ENCODE results near the gene SLC12A4.
"Not testable (repeated sequence)": the region's sequence is repeated elsewhere in the genome, so short reads cannot be mapped to it uniquely, and the experiment has no call there.

The SLC12A4 gene

DNA sequence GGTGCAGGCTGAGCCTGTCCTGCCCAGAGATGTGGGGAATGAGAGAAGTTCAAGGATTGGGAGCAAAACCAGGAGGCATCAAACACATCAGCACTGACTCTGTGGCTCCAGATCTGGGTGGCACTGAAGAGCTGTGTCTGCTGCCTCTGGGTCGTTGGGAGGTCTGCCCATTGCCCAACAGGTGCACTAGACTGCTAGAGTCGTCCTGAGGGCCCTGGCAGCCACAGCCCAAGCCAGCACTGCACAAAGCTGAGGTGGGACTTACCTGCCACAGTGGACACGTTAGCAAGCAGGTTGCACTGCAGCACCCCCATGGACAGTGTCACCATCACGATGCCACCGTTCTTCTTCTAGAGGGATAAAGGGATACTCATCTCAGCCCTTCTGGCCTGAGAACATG is 8.6 kb upstream of the SLC12A4 start:
- Histone ChIP-seq H3K27me3 (ENCODE audit: insufficient read depth, poor library complexity, severe bottlenecking) (no peaks in the 10 kb centered on the region), H3K4me3 (replicated peaks; ENCODE audit: insufficient read depth, low read length) (no peak overlapping the region), H3K27ac (replicated peaks) (no peak overlapping the region)
- TF ChIP-seq GABPA (IDR thresholded peaks at IDR 0.05; ENCODE audit: low read depth) (no peak), POLR2AphosphoS5 (IDR thresholded peaks at IDR 0.05; ENCODE audit: low read depth) (no peak), SPI1 (IDR thresholded peaks at IDR 0.05; ENCODE audit: borderline replicate concordance, low read depth) (no peak)
- TF ChIP-seq, protein P1, sequence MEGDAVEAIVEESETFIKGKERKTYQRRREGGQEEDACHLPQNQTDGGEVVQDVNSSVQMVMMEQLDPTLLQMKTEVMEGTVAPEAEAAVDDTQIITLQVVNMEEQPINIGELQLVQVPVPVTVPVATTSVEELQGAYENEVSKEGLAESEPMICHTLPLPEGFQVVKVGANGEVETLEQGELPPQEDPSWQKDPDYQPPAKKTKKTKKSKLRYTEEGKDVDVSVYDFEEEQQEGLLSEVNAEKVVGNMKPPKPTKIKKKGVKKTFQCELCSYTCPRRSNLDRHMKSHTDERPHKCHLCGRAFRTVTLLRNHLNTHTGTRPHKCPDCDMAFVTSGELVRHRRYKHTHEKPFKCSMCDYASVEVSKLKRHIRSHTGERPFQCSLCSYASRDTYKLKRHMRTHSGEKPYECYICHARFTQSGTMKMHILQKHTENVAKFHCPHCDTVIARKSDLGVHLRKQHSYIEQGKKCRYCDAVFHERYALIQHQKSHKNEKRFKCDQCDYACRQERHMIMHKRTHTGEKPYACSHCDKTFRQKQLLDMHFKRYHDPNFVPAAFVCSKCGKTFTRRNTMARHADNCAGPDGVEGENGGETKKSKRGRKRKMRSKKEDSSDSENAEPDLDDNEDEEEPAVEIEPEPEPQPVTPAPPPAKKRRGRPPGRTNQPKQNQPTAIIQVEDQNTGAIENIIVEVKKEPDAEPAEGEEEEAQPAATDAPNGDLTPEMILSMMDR (IDR thresholded peaks at IDR 0.05; ENCODE audit: insufficient read depth, low read length): no peak
- TF ChIP-seq, protein P2, sequence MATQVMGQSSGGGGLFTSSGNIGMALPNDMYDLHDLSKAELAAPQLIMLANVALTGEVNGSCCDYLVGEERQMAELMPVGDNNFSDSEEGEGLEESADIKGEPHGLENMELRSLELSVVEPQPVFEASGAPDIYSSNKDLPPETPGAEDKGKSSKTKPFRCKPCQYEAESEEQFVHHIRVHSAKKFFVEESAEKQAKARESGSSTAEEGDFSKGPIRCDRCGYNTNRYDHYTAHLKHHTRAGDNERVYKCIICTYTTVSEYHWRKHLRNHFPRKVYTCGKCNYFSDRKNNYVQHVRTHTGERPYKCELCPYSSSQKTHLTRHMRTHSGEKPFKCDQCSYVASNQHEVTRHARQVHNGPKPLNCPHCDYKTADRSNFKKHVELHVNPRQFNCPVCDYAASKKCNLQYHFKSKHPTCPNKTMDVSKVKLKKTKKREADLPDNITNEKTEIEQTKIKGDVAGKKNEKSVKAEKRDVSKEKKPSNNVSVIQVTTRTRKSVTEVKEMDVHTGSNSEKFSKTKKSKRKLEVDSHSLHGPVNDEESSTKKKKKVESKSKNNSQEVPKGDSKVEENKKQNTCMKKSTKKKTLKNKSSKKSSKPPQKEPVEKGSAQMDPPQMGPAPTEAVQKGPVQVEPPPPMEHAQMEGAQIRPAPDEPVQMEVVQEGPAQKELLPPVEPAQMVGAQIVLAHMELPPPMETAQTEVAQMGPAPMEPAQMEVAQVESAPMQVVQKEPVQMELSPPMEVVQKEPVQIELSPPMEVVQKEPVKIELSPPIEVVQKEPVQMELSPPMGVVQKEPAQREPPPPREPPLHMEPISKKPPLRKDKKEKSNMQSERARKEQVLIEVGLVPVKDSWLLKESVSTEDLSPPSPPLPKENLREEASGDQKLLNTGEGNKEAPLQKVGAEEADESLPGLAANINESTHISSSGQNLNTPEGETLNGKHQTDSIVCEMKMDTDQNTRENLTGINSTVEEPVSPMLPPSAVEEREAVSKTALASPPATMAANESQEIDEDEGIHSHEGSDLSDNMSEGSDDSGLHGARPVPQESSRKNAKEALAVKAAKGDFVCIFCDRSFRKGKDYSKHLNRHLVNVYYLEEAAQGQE (IDR thresholded peaks at IDR 0.05; ENCODE audit: insufficient replicate concordance, low read depth): no peak
- no peak for DNase-seq (ENCODE audit: low read depth in 1 of 2, low spot score in 1 of 2)

DNA sequence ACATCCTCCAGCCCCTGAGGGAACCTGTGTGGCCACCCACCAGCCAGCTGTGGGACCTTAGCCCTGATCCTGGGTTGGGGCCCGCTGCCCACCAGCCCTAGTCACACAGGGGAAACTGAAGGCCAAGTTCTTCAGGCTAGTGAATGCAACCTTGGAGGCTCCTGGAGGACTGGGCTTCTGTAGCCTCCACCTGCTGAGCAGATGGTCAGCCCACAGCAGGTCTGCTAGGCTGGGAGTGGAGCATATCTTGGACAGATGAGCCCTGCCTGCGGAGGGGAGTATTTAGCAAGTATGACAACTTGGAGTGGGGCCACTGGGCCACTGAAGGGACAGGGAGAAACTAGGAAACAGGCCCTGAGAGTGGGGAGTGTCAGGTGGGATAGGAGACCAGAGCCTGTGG is 7.8 kb upstream of the SLC12A4 start:
- no peak for TF ChIP-seq POLR2AphosphoS5 (IDR thresholded peaks at IDR 0.05; ENCODE audit: low read depth)
- TF ChIP-seq SPI1 (IDR thresholded peaks at IDR 0.05; ENCODE audit: borderline replicate concordance, low read depth): no peak
- TF ChIP-seq, protein P2 (IDR thresholded peaks at IDR 0.05; ENCODE audit: insufficient replicate concordance, low read depth): no peak
- TF ChIP-seq GABPA (IDR thresholded peaks at IDR 0.05; ENCODE audit: low read depth): no peak
- TF ChIP-seq, protein P1 (IDR thresholded peaks at IDR 0.05; ENCODE audit: insufficient read depth, low read length): no peak
- H3K27me3 ChIP-seq (ENCODE audit: insufficient read depth, poor library complexity, severe bottlenecking): no peaks in the 10 kb centered on the region
- no peak overlapping the region for H3K27ac ChIP-seq (replicated peaks)
- no peak for DNase-seq (ENCODE audit: low read depth in 1 of 2, low spot score in 1 of 2)
- H3K4me3 ChIP-seq (replicated peaks; ENCODE audit: insufficient read depth, low read length): no peak overlapping the region

DNA sequence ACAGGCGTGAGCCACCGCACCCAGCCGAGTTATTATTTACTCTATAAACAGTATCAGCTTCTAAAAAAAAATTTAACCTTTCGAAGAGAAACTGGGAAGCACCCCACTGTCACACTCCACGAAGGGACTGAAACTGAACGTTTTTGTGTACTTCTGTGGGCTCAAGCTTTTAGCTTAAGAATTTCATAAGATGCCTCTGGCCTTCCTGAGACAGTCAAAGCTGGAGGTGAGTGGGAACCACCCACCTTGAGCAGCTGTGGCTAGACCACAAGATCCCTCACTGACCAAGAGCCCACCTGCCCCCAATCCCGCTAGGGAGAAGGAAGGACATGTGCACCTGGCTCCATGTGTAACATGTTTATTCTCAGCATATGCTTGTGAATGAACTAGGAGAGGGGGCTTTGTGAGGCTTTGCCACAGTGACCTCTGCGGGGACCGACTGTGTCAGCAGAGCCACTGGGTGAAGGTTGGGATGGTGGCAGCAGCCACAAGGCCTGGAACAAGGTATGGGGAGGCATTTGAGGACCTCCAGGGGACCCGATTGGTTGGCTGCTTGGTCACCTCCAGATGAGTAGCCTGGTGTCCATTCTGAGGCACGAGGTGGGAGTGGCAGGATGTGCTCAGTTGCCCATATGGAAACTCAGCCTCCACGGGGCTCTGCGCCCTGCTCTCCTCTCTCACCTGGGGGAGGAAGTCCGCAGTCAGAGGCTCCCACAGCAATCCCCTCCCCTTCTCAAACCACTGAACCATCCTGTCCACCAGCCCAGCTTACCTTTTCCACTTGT is 7.1 kb upstream of the SLC12A4 start:
- TF ChIP-seq, protein P1 (IDR thresholded peaks at IDR 0.05; ENCODE audit: insufficient read depth, low read length): no peak
- TF ChIP-seq, protein P2 (IDR thresholded peaks at IDR 0.05; ENCODE audit: insufficient replicate concordance, low read depth): no peak
- TF ChIP-seq POLR2AphosphoS5 (IDR thresholded peaks at IDR 0.05; ENCODE audit: low read depth) (no peak), GABPA (IDR thresholded peaks at IDR 0.05; ENCODE audit: low read depth) (no peak)
- no peak overlapping the region for H3K27ac ChIP-seq (replicated peaks)
- no peak overlapping the region for H3K4me3 ChIP-seq (replicated peaks; ENCODE audit: insufficient read depth, low read length)
- no peaks in the 10 kb centered on the region for H3K27me3 ChIP-seq (ENCODE audit: insufficient read depth, poor library complexity, severe bottlenecking)
- no peak for DNase-seq (ENCODE audit: low read depth in 1 of 2, low spot score in 1 of 2)

DNA sequence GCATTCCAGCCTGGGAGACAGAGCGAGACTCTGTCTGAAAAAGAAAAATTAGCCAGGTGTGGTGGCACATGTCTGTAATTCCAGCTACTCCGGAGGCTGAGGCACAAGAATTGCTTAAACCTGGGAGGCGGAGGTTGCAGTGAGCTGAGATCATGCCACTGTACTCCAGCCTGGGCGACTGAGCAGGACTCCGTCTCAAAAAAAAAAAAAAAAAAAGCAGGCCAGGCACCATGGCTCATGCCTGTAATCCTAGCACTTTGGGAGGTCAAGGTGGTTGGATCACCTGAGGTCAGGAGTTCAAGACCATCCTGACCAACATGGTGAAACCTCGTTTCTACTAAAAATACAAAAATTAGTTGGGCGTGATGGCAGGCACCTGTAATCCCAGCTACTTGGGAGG is 3.8 kb upstream of the SLC12A4 start:
- DNase-seq (ENCODE audit: low read depth in 1 of 2, low spot score in 1 of 2); H3K27me3 ChIP-seq (ENCODE audit: insufficient read depth, poor library complexity, severe bottlenecking); H3K4me3 ChIP-seq (replicated peaks; ENCODE audit: insufficient read depth, low read length); H3K27ac ChIP-seq (replicated peaks): not testable (repeated sequence)

Data from HL-60 (cell line).